Measurements from ENCODE around the gene CAMSAP3.

The CAMSAP3 gene

GRCh38 chr19:7600721-7601120, 5.1 kb downstream of the CAMSAP3 start:
- H3K27me3 ChIP-seq (ENCODE audit: control insufficient read depth in 2 of 2, insufficient read depth in 2 of 2, low read length in 2 of 2), result peaks cover 0 to 5% of the 10 kb centered on the region in 2 donors

GRCh38 chr19:7602240-7602934, 6.7 kb downstream of the CAMSAP3 start:
- Histone ChIP-seq H3K27ac (ENCODE audit: low read depth in 2 of 2, low read length in 2 of 2) (no peak overlapping the region), H3K4me3 (ENCODE audit: low read length in 2 of 2) (no peak overlapping the region), H3K36me3 (ENCODE audit: control insufficient read depth in 2 of 2, insufficient read depth in 2 of 2, low read length in 2 of 2) (peaks cover 0 to 8% of the 10 kb centered on the region in 2 donors), H3K9me3 (ENCODE audit: control insufficient read depth in 2 of 2, low read length in 2 of 2) (no peaks in the 10 kb centered on the region), H3K4me1 (ENCODE audit: control insufficient read depth in 2 of 2, insufficient read depth in 2 of 2, low read length in 2 of 2) (no peaks in the 10 kb centered on the region), H3K9ac (ENCODE audit: low read depth in 1 of 2, low read length in 2 of 2) (no peak overlapping the region), H3K27me3 (ENCODE audit: control insufficient read depth in 2 of 2, insufficient read depth in 2 of 2, low read length in 2 of 2) (no peaks in the 10 kb centered on the region)

More at GRCh38 chr19:7600721-7601120, 5.1 kb downstream of the CAMSAP3 start:
- Histone ChIP-seq H3K27ac (ENCODE audit: low read depth in 2 of 2, low read length in 2 of 2) (no peak overlapping the region), H3K4me3 (ENCODE audit: low read length in 2 of 2) (no peak overlapping the region), H3K9ac (ENCODE audit: low read depth in 1 of 2, low read length in 2 of 2) (no peak overlapping the region), H3K36me3 (ENCODE audit: control insufficient read depth in 2 of 2, insufficient read depth in 2 of 2, low read length in 2 of 2) (peaks cover 0 to 5% of the 10 kb centered on the region in 2 donors), H3K9me3 (ENCODE audit: control insufficient read depth in 2 of 2, low read length in 2 of 2) (no peaks in the 10 kb centered on the region), H3K4me1 (ENCODE audit: control insufficient read depth in 2 of 2, insufficient read depth in 2 of 2, low read length in 2 of 2) (peaks cover 5% of the 10 kb centered on the region in 2 donors)

- Histone ChIP-seq H3K36me3 (ENCODE audit: control insufficient read depth in 2 of 2, insufficient read depth in 2 of 2, low read length in 2 of 2) (peaks cover 2 to 8% of the 10 kb centered on the region in 2 donors), H3K27me3 (ENCODE audit: control insufficient read depth in 2 of 2, insufficient read depth in 2 of 2, low read length in 2 of 2) (no peaks in the 10 kb centered on the region), H3K9me3 (ENCODE audit: control insufficient read depth in 2 of 2, low read length in 2 of 2) (no peaks in the 10 kb centered on the region), H3K4me1 (ENCODE audit: control insufficient read depth in 2 of 2, insufficient read depth in 2 of 2, low read length in 2 of 2) (no peaks in the 10 kb centered on the region), H3K4me3 (ENCODE audit: low read length in 2 of 2) (no peak overlapping the region), H3K27ac (ENCODE audit: low read depth in 2 of 2, low read length in 2 of 2) (no peak overlapping the region), H3K9ac (ENCODE audit: low read depth in 1 of 2, low read length in 2 of 2) (no peak overlapping the region)
These were observed 7.4 kb downstream of the CAMSAP3 start for GRCh38 chr19:7602935-7603497.

- peaks cover 5 to 10% of the 10 kb centered on the region in 2 donors for H3K36me3 ChIP-seq (ENCODE audit: control insufficient read depth in 2 of 2, insufficient read depth in 2 of 2, low read length in 2 of 2)
- no peaks in the 10 kb centered on the region for H3K9me3 ChIP-seq (ENCODE audit: control insufficient read depth in 2 of 2, low read length in 2 of 2)
- H3K9ac ChIP-seq (ENCODE audit: low read depth in 1 of 2, low read length in 2 of 2), result no peak overlapping the region
- H3K27me3 ChIP-seq (ENCODE audit: control insufficient read depth in 2 of 2, insufficient read depth in 2 of 2, low read length in 2 of 2), result no peaks in the 10 kb centered on the region
- no peak overlapping the region for H3K4me3 ChIP-seq (ENCODE audit: low read length in 2 of 2)
- no peaks in the 10 kb centered on the region for H3K4me1 ChIP-seq (ENCODE audit: control insufficient read depth in 2 of 2, insufficient read depth in 2 of 2, low read length in 2 of 2)
- no peak overlapping the region for H3K27ac ChIP-seq (ENCODE audit: low read depth in 2 of 2, low read length in 2 of 2)
These were observed 8.3 kb downstream of the CAMSAP3 start for GRCh38 chr19:7603919-7604318.

- no peaks in the 10 kb centered on the region for H3K4me1 ChIP-seq (ENCODE audit: control insufficient read depth in 2 of 2, insufficient read depth in 2 of 2, low read length in 2 of 2)
- no peak overlapping the region for H3K9ac ChIP-seq (ENCODE audit: low read depth in 1 of 2, low read length in 2 of 2)
- no peak overlapping the region for H3K27ac ChIP-seq (ENCODE audit: low read depth in 2 of 2, low read length in 2 of 2)
- no peaks in the 10 kb centered on the region for H3K27me3 ChIP-seq (ENCODE audit: control insufficient read depth in 2 of 2, insufficient read depth in 2 of 2, low read length in 2 of 2)
- no peak overlapping the region for H3K4me3 ChIP-seq (ENCODE audit: low read length in 2 of 2)
- no peaks in the 10 kb centered on the region for H3K9me3 ChIP-seq (ENCODE audit: control insufficient read depth in 2 of 2, low read length in 2 of 2)
- peaks cover 14 to 17% of the 10 kb centered on the region in 2 donors for H3K36me3 ChIP-seq (ENCODE audit: control insufficient read depth in 2 of 2, insufficient read depth in 2 of 2, low read length in 2 of 2)
These were observed 10.0 kb downstream of the CAMSAP3 start for GRCh38 chr19:7605490-7606222.

- Histone ChIP-seq H3K9me3 (ENCODE audit: control insufficient read depth in 2 of 2, low read length in 2 of 2) (no peaks in the 10 kb centered on the region), H3K4me3 (ENCODE audit: low read length in 2 of 2) (no peak overlapping the region), H3K27ac (ENCODE audit: low read depth in 2 of 2, low read length in 2 of 2) (no peak overlapping the region), H3K27me3 (ENCODE audit: control insufficient read depth in 2 of 2, insufficient read depth in 2 of 2, low read length in 2 of 2) (no peaks in the 10 kb centered on the region), H3K36me3 (ENCODE audit: control insufficient read depth in 2 of 2, insufficient read depth in 2 of 2, low read length in 2 of 2) (peaks cover 19 to 21% of the 10 kb centered on the region in 2 donors), H3K9ac (ENCODE audit: low read depth in 1 of 2, low read length in 2 of 2) (no peak overlapping the region), H3K4me1 (ENCODE audit: control insufficient read depth in 2 of 2, insufficient read depth in 2 of 2, low read length in 2 of 2) (no peaks in the 10 kb centered on the region)
These were observed 10.6 kb downstream of the CAMSAP3 start for GRCh38 chr19:7606289-7606688.

GRCh38 chr19:7607212-7607873, 11.7 kb downstream of the CAMSAP3 start:
- no peak overlapping the region for H3K27ac ChIP-seq (ENCODE audit: low read depth in 2 of 2, low read length in 2 of 2)
- no peak overlapping the region for H3K4me3 ChIP-seq (ENCODE audit: low read length in 2 of 2)
- no peaks in the 10 kb centered on the region for H3K27me3 ChIP-seq (ENCODE audit: control insufficient read depth in 2 of 2, insufficient read depth in 2 of 2, low read length in 2 of 2)
- H3K4me1 ChIP-seq (ENCODE audit: control insufficient read depth in 2 of 2, insufficient read depth in 2 of 2, low read length in 2 of 2), result no peaks in the 10 kb centered on the region
- H3K36me3 ChIP-seq (ENCODE audit: control insufficient read depth in 2 of 2, insufficient read depth in 2 of 2, low read length in 2 of 2), result peaks cover 20 to 21% of the 10 kb centered on the region in 2 donors
- H3K9me3 ChIP-seq (ENCODE audit: control insufficient read depth in 2 of 2, low read length in 2 of 2), result no peaks in the 10 kb centered on the region
- no peak overlapping the region for H3K9ac ChIP-seq (ENCODE audit: low read depth in 1 of 2, low read length in 2 of 2)

GRCh38 chr19:7607874-7608560, 12.4 kb downstream of the CAMSAP3 start:
- no peaks in the 10 kb centered on the region for H3K9me3 ChIP-seq (ENCODE audit: control insufficient read depth in 2 of 2, low read length in 2 of 2)
- no peak overlapping the region for H3K9ac ChIP-seq (ENCODE audit: low read depth in 1 of 2, low read length in 2 of 2)
- no peaks in the 10 kb centered on the region for H3K4me1 ChIP-seq (ENCODE audit: control insufficient read depth in 2 of 2, insufficient read depth in 2 of 2, low read length in 2 of 2)
- H3K27me3 ChIP-seq (ENCODE audit: control insufficient read depth in 2 of 2, insufficient read depth in 2 of 2, low read length in 2 of 2), result no peaks in the 10 kb centered on the region
- no peak overlapping the region for H3K27ac ChIP-seq (ENCODE audit: low read depth in 2 of 2, low read length in 2 of 2)
- no peak overlapping the region for H3K4me3 ChIP-seq (ENCODE audit: low read length in 2 of 2)
- H3K36me3 ChIP-seq (ENCODE audit: control insufficient read depth in 2 of 2, insufficient read depth in 2 of 2, low read length in 2 of 2), result peaks cover 20 to 21% of the 10 kb centered on the region in 2 donors

- Histone ChIP-seq H3K27ac (ENCODE audit: low read depth in 2 of 2, low read length in 2 of 2) (no peak overlapping the region), H3K9ac (ENCODE audit: low read depth in 1 of 2, low read length in 2 of 2) (no peak overlapping the region), H3K27me3 (ENCODE audit: control insufficient read depth in 2 of 2, insufficient read depth in 2 of 2, low read length in 2 of 2) (no peaks in the 10 kb centered on the region), H3K4me3 (ENCODE audit: low read length in 2 of 2) (no peak overlapping the region), H3K4me1 (ENCODE audit: control insufficient read depth in 2 of 2, insufficient read depth in 2 of 2, low read length in 2 of 2) (no peaks in the 10 kb centered on the region), H3K36me3 (ENCODE audit: control insufficient read depth in 2 of 2, insufficient read depth in 2 of 2, low read length in 2 of 2) (peaks cover 20% of the 10 kb centered on the region in 2 donors), H3K9me3 (ENCODE audit: control insufficient read depth in 2 of 2, low read length in 2 of 2) (no peaks in the 10 kb centered on the region)
These were observed 15.0 kb downstream of the CAMSAP3 start for GRCh38 chr19:7610491-7611240.

Measured in mucosa of rectum (tissue), 2 donors.